22Rv1 (cell line): ENCODE measurements around the gene PDP2.

Experiments
- H3K27ac ChIP-seq: fragments of 450-650 bp; 2 replicates; pipeline ENCODE4 v1.5.1; 2017
- ZFX ChIP-seq: fragments of 450-650 bp; IDR thresholded peaks from 2 replicates; pipeline ENCODE4 v1.6.1; 2017; ENCODE audit warnings: antibody characterized with exemption, borderline replicate concordance
- TF ChIP-seq, protein P1 (sequence below): fragments of 450-650 bp; IDR thresholded peaks from 2 replicates; pipeline ENCODE4 v1.5.1; 2017; ENCODE audit warnings: mild to moderate bottlenecking

PDP2 gene

GRCh38 chr16:66899945-66900710 lies 19.8 kb downstream of the PDP2 start:
- H3K27ac ChIP-seq = no peak overlapping the region
- TF ChIP-seq, protein P1, sequence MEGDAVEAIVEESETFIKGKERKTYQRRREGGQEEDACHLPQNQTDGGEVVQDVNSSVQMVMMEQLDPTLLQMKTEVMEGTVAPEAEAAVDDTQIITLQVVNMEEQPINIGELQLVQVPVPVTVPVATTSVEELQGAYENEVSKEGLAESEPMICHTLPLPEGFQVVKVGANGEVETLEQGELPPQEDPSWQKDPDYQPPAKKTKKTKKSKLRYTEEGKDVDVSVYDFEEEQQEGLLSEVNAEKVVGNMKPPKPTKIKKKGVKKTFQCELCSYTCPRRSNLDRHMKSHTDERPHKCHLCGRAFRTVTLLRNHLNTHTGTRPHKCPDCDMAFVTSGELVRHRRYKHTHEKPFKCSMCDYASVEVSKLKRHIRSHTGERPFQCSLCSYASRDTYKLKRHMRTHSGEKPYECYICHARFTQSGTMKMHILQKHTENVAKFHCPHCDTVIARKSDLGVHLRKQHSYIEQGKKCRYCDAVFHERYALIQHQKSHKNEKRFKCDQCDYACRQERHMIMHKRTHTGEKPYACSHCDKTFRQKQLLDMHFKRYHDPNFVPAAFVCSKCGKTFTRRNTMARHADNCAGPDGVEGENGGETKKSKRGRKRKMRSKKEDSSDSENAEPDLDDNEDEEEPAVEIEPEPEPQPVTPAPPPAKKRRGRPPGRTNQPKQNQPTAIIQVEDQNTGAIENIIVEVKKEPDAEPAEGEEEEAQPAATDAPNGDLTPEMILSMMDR = no peak
- TF ChIP-seq ZFX = no peak

- H3K27ac ChIP-seq = no peak overlapping the region
- TF ChIP-seq, protein P1 = no peak
- TF ChIP-seq ZFX = no peak
Observed at GRCh38 chr16:66900721-66901441, 20.6 kb downstream of the PDP2 start.

DNA sequence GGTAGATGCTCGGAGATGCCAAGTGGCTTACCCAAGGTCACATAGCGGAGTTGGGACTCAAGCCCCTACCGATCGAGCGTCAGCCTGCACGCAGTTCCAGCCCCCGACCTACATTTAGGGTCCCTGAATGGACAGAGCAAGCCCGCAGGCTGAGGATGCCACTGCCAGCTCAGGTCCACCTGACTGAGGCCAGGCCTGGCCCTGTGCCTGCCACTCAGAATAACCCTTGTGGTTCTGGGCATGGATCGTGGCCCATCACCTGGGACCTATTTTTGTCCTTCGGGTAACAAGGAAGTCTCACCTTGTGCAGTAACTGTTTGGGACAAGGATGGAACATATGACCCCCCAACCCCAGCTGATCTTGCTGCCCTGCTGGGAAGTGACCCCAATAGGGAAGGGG lies 21.3 kb downstream of the PDP2 start:
- H3K27ac ChIP-seq = no peak overlapping the region
- TF ChIP-seq ZFX = no peak
- TF ChIP-seq, protein P1 = no peak

GRCh38 chr16:66902648-66903543 lies 22.6 kb downstream of the PDP2 start:
- H3K27ac ChIP-seq = no peak overlapping the region
- TF ChIP-seq, protein P1 = no peak
- TF ChIP-seq ZFX = no peak

DNA sequence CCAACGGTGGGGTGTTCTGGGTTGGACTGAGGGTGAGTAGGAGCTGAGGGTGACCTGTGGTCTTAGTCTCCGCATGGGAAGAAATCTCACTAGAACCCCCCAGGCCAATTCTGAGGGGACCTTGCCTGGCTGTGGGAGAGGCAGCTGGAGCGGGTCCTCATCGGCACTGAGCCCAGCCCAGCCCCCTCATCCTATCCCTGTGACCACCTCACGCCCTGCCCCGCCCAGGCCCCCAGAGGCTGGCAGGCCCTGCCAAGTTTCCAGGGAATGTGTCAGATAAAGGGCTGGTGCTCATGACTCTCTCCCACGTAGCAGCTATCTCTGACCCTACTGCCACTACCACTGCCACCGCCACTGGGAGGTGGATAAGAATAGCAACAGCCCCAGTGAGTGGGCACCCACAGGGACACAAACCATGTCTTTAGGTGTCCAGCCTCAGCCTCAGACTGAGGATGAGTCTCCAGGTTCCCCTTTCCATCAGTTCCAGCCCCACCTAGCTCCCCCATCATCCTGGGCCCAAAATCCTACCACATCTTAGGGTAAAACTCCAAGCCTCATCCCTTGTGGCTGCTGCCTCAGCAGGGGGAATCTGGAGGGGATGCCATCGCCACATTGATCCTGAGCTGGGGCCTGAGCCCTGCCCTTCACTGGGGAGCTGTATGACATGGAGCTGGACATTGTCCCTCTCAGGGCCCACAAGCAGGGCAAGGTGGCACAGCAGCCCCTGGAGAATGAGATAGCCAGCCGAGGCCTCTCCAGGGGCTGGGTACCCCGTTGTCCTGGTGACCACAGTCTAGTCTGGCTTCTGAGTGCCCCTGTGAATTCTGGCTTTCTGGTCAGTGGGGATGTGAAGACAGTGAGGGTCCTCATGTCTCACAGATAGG lies 23.5 kb downstream of the PDP2 start:
- TF ChIP-seq, protein P1 = no peak
- no peak for TF ChIP-seq ZFX
- no peak overlapping the region for H3K27ac ChIP-seq

- no peak for TF ChIP-seq ZFX
- TF ChIP-seq, protein P1 = no peak
- H3K27ac ChIP-seq = no peak overlapping the region
Observed at GRCh38 chr16:66904428-66904845, 24.1 kb downstream of the PDP2 start.
